GM19372 (cell line): ENCODE measurements around the gene PPP2R2C.

Source experiments
- ATAC-seq: cut with Tn5 transposase; IDR thresholded peaks from one replicate; pipeline ENCODE4 v1.9.1; 2021; ENCODE audit warnings: mild to moderate bottlenecking, low read depth, moderate library complexity; ENCODE audit not compliant: unreplicated experiment

PPP2R2C gene

GRCh38 chr4:6469898-6470501 lies 2.4 kb downstream of the PPP2R2C start:
- no peak for ATAC-seq

GRCh38 chr4:6469144-6469543 lies 3.3 kb downstream of the PPP2R2C start:
- ATAC-seq, result no peak

GRCh38 chr4:6468376-6468775 lies 4.0 kb downstream of the PPP2R2C start:
- no peak for ATAC-seq

GRCh38 chr4:6467600-6467999 lies 4.8 kb downstream of the PPP2R2C start:
- no peak for ATAC-seq

- ATAC-seq, result no peak
Observed at GRCh38 chr4:6466756-6467381, 5.5 kb downstream of the PPP2R2C start.

- ATAC-seq, result no peak
Observed at GRCh38 chr4:6465955-6466354, 6.5 kb downstream of the PPP2R2C start.

GRCh38 chr4:6464842-6465588 lies 7.4 kb downstream of the PPP2R2C start:
- no peak for ATAC-seq

GRCh38 chr4:6463311-6464289 lies 8.8 kb downstream of the PPP2R2C start:
- ATAC-seq, result no peak

GRCh38 chr4:6461301-6462165 lies 10.9 kb downstream of the PPP2R2C start:
- ATAC-seq, result no peak

GRCh38 chr4:6460876-6461275 lies 11.5 kb downstream of the PPP2R2C start:
- ATAC-seq, result no peak

- no peak for ATAC-seq
Observed at GRCh38 chr4:6458528-6458927, 13.9 kb downstream of the PPP2R2C start.

GRCh38 chr4:6456450-6456849 lies 16.0 kb downstream of the PPP2R2C start:
- ATAC-seq, result no peak

- no peak for ATAC-seq
Observed at GRCh38 chr4:6454112-6454910, 18.1 kb downstream of the PPP2R2C start.

GRCh38 chr4:6453688-6453990 lies 18.8 kb downstream of the PPP2R2C start:
- ATAC-seq, result no peak

- no peak for ATAC-seq
Observed at GRCh38 chr4:6452897-6453687, 19.3 kb downstream of the PPP2R2C start.

- no peak for ATAC-seq
Observed at GRCh38 chr4:6452116-6452896, 20.1 kb downstream of the PPP2R2C start.

- ATAC-seq, result no peak
Observed at GRCh38 chr4:6451309-6451708, 21.1 kb downstream of the PPP2R2C start.

- ATAC-seq, result no peak
Observed at GRCh38 chr4:6450709-6451108, 21.7 kb downstream of the PPP2R2C start.
